ENCODE data around the gene TNFRSF6B. TPM values are rescaled to one million over a fixed set of nuclear protein-coding genes. Genes with fewer than 3 reads are reported as not detected.

The TNFRSF6B gene
- total RNA-seq, 4 donors from 2014 or later, result 10.5 to 91.9 (median 12.3) TPM

GRCh38 chr20:63745961-63746731 lies 49.7 kb downstream of the TNFRSF6B start:
- TF ChIP-seq CTCF (IDR thresholded peaks at IDR 0.05), result no peak
- ATAC-seq (ENCODE audit: low FRiP score), result no peak
- no peak for DNase-seq (ENCODE audit: low spot score)

- DNase-seq (ENCODE audit: low spot score), result no peak
- ATAC-seq (ENCODE audit: low FRiP score), result no peak
- TF ChIP-seq CTCF (IDR thresholded peaks at IDR 0.05), result no peak
Observed at GRCh38 chr20:63746751-63747315, 50.4 kb downstream of the TNFRSF6B start.

DNA sequence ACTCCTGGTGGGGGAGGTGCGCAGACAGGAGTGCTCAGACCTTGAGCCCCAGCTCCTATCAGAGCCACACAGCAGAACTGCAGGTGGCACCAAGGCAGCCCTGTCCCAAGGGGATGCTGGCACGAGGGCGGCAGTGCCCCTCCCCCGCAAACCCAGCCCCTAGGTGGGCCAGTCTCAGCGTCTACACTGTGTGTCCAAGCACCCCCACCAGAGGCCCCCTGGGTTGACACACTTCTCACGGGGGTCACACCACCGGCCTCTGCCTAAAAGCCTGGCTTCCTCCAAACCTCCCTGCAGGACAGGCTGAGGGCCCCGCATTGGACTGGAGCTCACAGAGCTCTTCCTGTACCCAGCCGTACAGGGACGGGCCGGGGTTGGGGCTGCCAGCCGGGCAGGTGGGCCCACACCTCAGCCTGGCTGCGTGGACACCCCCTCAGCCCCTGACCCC lies 51.2 kb downstream of the TNFRSF6B start:
- ATAC-seq (ENCODE audit: low FRiP score) (no peak), DNase-seq (ENCODE audit: low spot score) (no peak)
- no peak for TF ChIP-seq CTCF (IDR thresholded peaks at IDR 0.05)

Small RNA genes lying within 50 kb of the gene (small RNA-seq; reads per million reads assigned to genes)
- gene LIME1, result not detected
- not detected for gene TNFRSF6B

Other genes with a start within 250 kb of the TNFRSF6B start
- not detected for gene KCNQ2, start 224.0 kb upstream of the TNFRSF6B start, total RNA-seq
- gene EEF1A2, start 197.6 kb upstream of the TNFRSF6B start, total RNA-seq, result 1 to 10 TPM in 3 of 4 donors, not detected in 1; 2.1 to 4.7 (median 2.8) TPM
- gene PPDPF, start 175.9 kb upstream of the TNFRSF6B start, total RNA-seq, result 100 to 1,000 TPM in 1 of 4 donors, 10 to 100 TPM in 3; 22.2 to 108 (median 75.8) TPM
- under 1 TPM in 3 of 4 donors, not detected in 1; 0.12 to 0.63 (median 0.28) TPM for gene PTK6, start 159.3 kb upstream of the TNFRSF6B start, total RNA-seq
- gene SRMS, start 148.9 kb upstream of the TNFRSF6B start, total RNA-seq, result not detected
- under 1 TPM in 2 of 4 donors, not detected in 2; 0.19 to 0.38 TPM for gene FNDC11, start 142.5 kb upstream of the TNFRSF6B start, total RNA-seq
- gene HELZ2, start 122.4 kb upstream of the TNFRSF6B start, total RNA-seq, result 10 to 100 TPM; 12.1 to 58.1 (median 31.8) TPM
- 10 to 100 TPM in 1 of 4 donors, 1 to 10 TPM in 3; 6.6 to 12.8 (median 9.2) TPM for gene GMEB2, start 69.6 kb upstream of the TNFRSF6B start, total RNA-seq
- 10 to 100 TPM in 2 of 4 donors, 1 to 10 TPM in 2; 7.6 to 17.4 (median 12.0) TPM for gene STMN3, start 43.2 kb upstream of the TNFRSF6B start, total RNA-seq
- 10 to 100 TPM; 10.2 to 34.4 (median 21.6) TPM for gene RTEL1, start 38.3 kb upstream of the TNFRSF6B start, total RNA-seq
- 10 to 100 TPM; 25.5 to 44.3 (median 40.9) TPM for gene ARFRP1, start 11.3 kb downstream of the TNFRSF6B start, total RNA-seq
- gene ZGPAT, start 11.4 kb downstream of the TNFRSF6B start, total RNA-seq, result 10 to 100 TPM; 13.2 to 34.5 (median 20.6) TPM
- gene LIME1, start 40.0 kb downstream of the TNFRSF6B start, total RNA-seq, result 10 to 100 TPM in 2 of 4 donors, 1 to 10 TPM in 2; 7.4 to 21.1 (median 14.0) TPM
- gene SLC2A4RG, start 43.1 kb downstream of the TNFRSF6B start, total RNA-seq, result 10 to 100 TPM; 25.3 to 82.0 (median 40.9) TPM
- gene ZBTB46, start 134.6 kb downstream of the TNFRSF6B start, total RNA-seq, result 10 to 100 TPM; 11.1 to 65.3 (median 17.8) TPM
- gene ABHD16B, start 164.8 kb downstream of the TNFRSF6B start, total RNA-seq, result not detected
- 100 to 1,000 TPM; 102 to 131 (median 113) TPM for gene TPD52L2, start 168.6 kb downstream of the TNFRSF6B start, total RNA-seq
- 10 to 100 TPM; 29.9 to 56.3 (median 45.4) TPM for gene DNAJC5, start 198.5 kb downstream of the TNFRSF6B start, total RNA-seq

All from omental fat pad (tissue), 4 donors.